CD8-positive, alpha-beta memory T cell (primary cell): ENCODE results near the gene PDZK1. TPM values are rescaled to one million over a fixed set of nuclear protein-coding genes. Genes with fewer than 3 reads are reported as not detected.
"Not testable (repeated sequence)": the region's sequence is repeated elsewhere in the genome, so short reads cannot be mapped to it uniquely, and the experiment has no call there.

Experiments used
- CTCF ChIA-PET: fragments of 350-600 bp; sonication (Branson Sonifier 250); formaldehyde crosslinking; loops from one replicate; lab custom pipeline; 2021; ENCODE audit warnings: antibody characterized with exemption; lab: Charles Lee
- POLR2A ChIA-PET: fragments of 350-600 bp; sonication (Branson Sonifier 250); formaldehyde crosslinking; loops from one replicate; lab custom pipeline; 2021; ENCODE audit warnings: antibody characterized with exemption; lab: Charles Lee
- DNase-seq, 5 donors: peaks; one replicate each; pipeline versions ENCODE4 v3.0.0 to v3.0.0-alpha.2; 2020 to 2022; ENCODE audit warnings: mixed read lengths in 1 of 5
- H3K27ac ChIP-seq: one replicate; pipeline ENCODE4 v1.7.0; 2013; ENCODE audit warnings: low read depth, mild to moderate bottlenecking, low read length, moderate library complexity
- H3K27me3 ChIP-seq: 2 replicates; pipeline ENCODE4 v1.7.0; 2013; ENCODE audit warnings: low read length, mild to moderate bottlenecking; ENCODE audit not compliant: insufficient read depth, poor library complexity, severe bottlenecking
- H3K36me3 ChIP-seq: 2 replicates; pipeline ENCODE4 v1.7.0; 2013; ENCODE audit warnings: mild to moderate bottlenecking, low read length, moderate library complexity; ENCODE audit not compliant: insufficient read depth
- H3K4me1 ChIP-seq: 2 replicates; pipeline ENCODE4 v1.7.0; 2013; ENCODE audit warnings: mild to moderate bottlenecking, low read length, moderate library complexity; ENCODE audit not compliant: insufficient read depth
- H3K4me3 ChIP-seq: 2 replicates; pipeline ENCODE4 v1.7.0; 2013; ENCODE audit warnings: mild to moderate bottlenecking, low read length
- H3K9me3 ChIP-seq: 2 replicates; pipeline ENCODE4 v1.7.0; 2013; ENCODE audit warnings: mild to moderate bottlenecking, low read length
- H3K27ac Mint-ChIP-seq, 8 donors: one replicate each; pipeline ENCODE4 v1.8.0; 2020 to 2021; ENCODE audit warnings: mixed read lengths in 8 of 8, mild to moderate bottlenecking in 6 of 8, inconsistent platforms in 3 of 8, moderate library complexity in 3 of 8
- H3K27me3 Mint-ChIP-seq, 2 donors: one replicate each; pipeline ENCODE4 v1.8.0; 2020 to 2021; ENCODE audit warnings: mixed read lengths in 2 of 2, mild to moderate bottlenecking in 1 of 2, moderate library complexity in 1 of 2
- H3K36me3 Mint-ChIP-seq, 3 donors: one replicate each; pipeline ENCODE4 v1.8.0; 2020 to 2021; ENCODE audit warnings: mixed read lengths in 3 of 3, inconsistent platforms in 1 of 3, mild to moderate bottlenecking in 1 of 3
- H3K4me1 Mint-ChIP-seq, 3 donors: one replicate each; pipeline ENCODE4 v1.8.0; 2020 to 2021; ENCODE audit warnings: mixed read lengths in 3 of 3, inconsistent platforms in 1 of 3, mild to moderate bottlenecking in 1 of 3
- H3K4me3 Mint-ChIP-seq, 7 donors: one replicate each; pipeline ENCODE4 v1.8.0; 2020 to 2021; ENCODE audit warnings: mixed read lengths in 7 of 7, mild to moderate bottlenecking in 6 of 7, moderate library complexity in 4 of 7, inconsistent platforms in 2 of 7
- H3K9me3 Mint-ChIP-seq, 5 donors: one replicate each; pipeline ENCODE4 v1.8.0; 2020 to 2022; ENCODE audit warnings: mixed read lengths in 5 of 5, mild to moderate bottlenecking in 3 of 5, moderate library complexity in 2 of 5, inconsistent platforms in 1 of 5
- polyA plus RNA-seq: library from polyadenylated mRNA; unstranded; fragments of 300-500 nt; fragmentation: Illumina TruSeq; gene quantifications from one replicate; pipeline ENCODE4 v1.2.3, GENCODE V29; 2021
- total RNA-seq, 2 experiments: library from RNA; stranded (reverse); gene quantifications; one replicate each; pipeline ENCODE4 v1.2.3, GENCODE V29; 2021

Gene PDZK1
- total and polyA plus RNA-seq, 3 experiments from 2014 or later = 0.53 TPM; not detected in 2

- H3K4me1 ChIP-seq, H3K36me3 ChIP-seq, CTCF ChIA-PET, H3K27me3 ChIP-seq, POLR2A ChIA-PET, H3K4me1 Mint-ChIP-seq, H3K27ac Mint-ChIP-seq, DNase-seq, H3K4me3 Mint-ChIP-seq, H3K27me3 Mint-ChIP-seq, H3K9me3 ChIP-seq, H3K9me3 Mint-ChIP-seq, H3K4me3 ChIP-seq, H3K27ac ChIP-seq: not testable (repeated sequence)
- peaks cover 0 to 13% (median 0%) of the 10 kb centered on the region in 3 donors for H3K36me3 Mint-ChIP-seq
These were observed 85.0 kb downstream of the PDZK1 start for GRCh38 chr1:145622177-145622576.

Other genes starting within 250 kb of the PDZK1 start
- 10 to 100 TPM; 25.0 to 31.0 TPM for gene GPR89A, start 99.4 kb downstream of the PDZK1 start, total RNA-seq
- gene GPR89A, start 99.4 kb downstream of the PDZK1 start, polyA plus RNA-seq = 20.8 TPM
- gene CD160, start 12.1 kb upstream of the PDZK1 start, total RNA-seq = 10 to 100 TPM; 22.3 to 24.6 TPM
- 31.6 TPM for gene CD160, start 12.1 kb upstream of the PDZK1 start, polyA plus RNA-seq
- 10 to 100 TPM; 16.9 to 17.8 TPM for gene RNF115, start 116.7 kb upstream of the PDZK1 start, total RNA-seq
- 9.1 TPM for gene RNF115, start 116.7 kb upstream of the PDZK1 start, polyA plus RNA-seq
- gene POLR3C, start 116.8 kb upstream of the PDZK1 start, total RNA-seq = 10 to 100 TPM; 53.1 to 54.1 TPM
- gene POLR3C, start 116.8 kb upstream of the PDZK1 start, polyA plus RNA-seq = 47.5 TPM
- gene NUDT17, start 138.3 kb upstream of the PDZK1 start, total RNA-seq = 1 to 10 TPM; 1.6 to 2.2 TPM
- 2.8 TPM for gene NUDT17, start 138.3 kb upstream of the PDZK1 start, polyA plus RNA-seq
- 10 to 100 TPM; 16.7 to 18.3 TPM for gene PIAS3, start 151.7 kb upstream of the PDZK1 start, total RNA-seq
- gene PIAS3, start 151.7 kb upstream of the PDZK1 start, polyA plus RNA-seq = 21.2 TPM
- 1 to 10 TPM in 1 of 2 experiments, under 1 TPM in 1; 0.80 to 1.0 TPM for gene ANKRD35, start 178.5 kb upstream of the PDZK1 start, total RNA-seq
- gene ANKRD35, start 178.5 kb upstream of the PDZK1 start, polyA plus RNA-seq = 1.3 TPM
- gene ITGA10, start 202.7 kb upstream of the PDZK1 start, total RNA-seq = 1 to 10 TPM; 2.2 to 3.4 TPM
- not detected for gene ITGA10, start 202.7 kb upstream of the PDZK1 start, polyA plus RNA-seq
- 10 to 100 TPM; 42.0 to 43.1 TPM for gene PEX11B, start 211.3 kb upstream of the PDZK1 start, total RNA-seq
- 46.9 TPM for gene PEX11B, start 211.3 kb upstream of the PDZK1 start, polyA plus RNA-seq
- gene RBM8A, start 220.1 kb upstream of the PDZK1 start, total RNA-seq = 100 to 1,000 TPM; 387 to 397 TPM
- gene RBM8A, start 220.1 kb upstream of the PDZK1 start, polyA plus RNA-seq = 192 TPM